Mesothelial cell of epicardium (in vitro differentiated cells): ENCODE results near the gene S100A14. TPM values are rescaled to one million over a fixed set of nuclear protein-coding genes. Genes with fewer than 3 reads are reported as not detected.
A peak's percentile ranks its signal among the peaks of the same experiment; 100 is the strongest.

ENCODE experiments used
- DNase-seq, 2 experiments: peaks; one replicate each; pipeline ENCODE4 v3.0.0; 2021; ENCODE audit warnings: low spot score in 2 of 2; ENCODE audit not compliant: unreplicated experiment in 2 of 2
- H3K27ac Mint-ChIP-seq: 2 replicates; pipeline ENCODE4 v1.8.0; 2021; ENCODE audit warnings: mixed read lengths
- H3K27me3 Mint-ChIP-seq: 2 replicates; pipeline ENCODE4 v1.8.0; 2021; ENCODE audit warnings: low read depth, mixed read lengths
- H3K36me3 Mint-ChIP-seq: 2 replicates; pipeline ENCODE4 v1.8.0; 2021; ENCODE audit warnings: mixed read lengths
- H3K4me1 Mint-ChIP-seq: 2 replicates; pipeline ENCODE4 v1.8.0; 2021; ENCODE audit warnings: mixed read lengths
- H3K4me3 Mint-ChIP-seq: 2 replicates; pipeline ENCODE4 v1.8.0; 2021; ENCODE audit warnings: mild to moderate bottlenecking, moderate library complexity, mixed read lengths
- H3K9me3 Mint-ChIP-seq: 2 replicates; pipeline ENCODE4 v1.8.0; 2021; ENCODE audit warnings: mixed read lengths
- total RNA-seq: library from RNA; stranded (reverse); gene quantifications from 3 replicates; pipeline ENCODE4 v1.2.1, GENCODE V29; 2021
- TF ChIP-seq, protein P1 (sequence below): fragments of 200-600 bp; sonication (generic); IDR thresholded peaks from one replicate; pipeline ENCODE4 v1.5.0; 2021; ENCODE audit warnings: antibody characterized with exemption; ENCODE audit not compliant: unreplicated experiment

S100A14 gene
- total RNA-seq, 1 donor from 2014 or later: 8.5 TPM

- TF ChIP-seq, protein P1, sequence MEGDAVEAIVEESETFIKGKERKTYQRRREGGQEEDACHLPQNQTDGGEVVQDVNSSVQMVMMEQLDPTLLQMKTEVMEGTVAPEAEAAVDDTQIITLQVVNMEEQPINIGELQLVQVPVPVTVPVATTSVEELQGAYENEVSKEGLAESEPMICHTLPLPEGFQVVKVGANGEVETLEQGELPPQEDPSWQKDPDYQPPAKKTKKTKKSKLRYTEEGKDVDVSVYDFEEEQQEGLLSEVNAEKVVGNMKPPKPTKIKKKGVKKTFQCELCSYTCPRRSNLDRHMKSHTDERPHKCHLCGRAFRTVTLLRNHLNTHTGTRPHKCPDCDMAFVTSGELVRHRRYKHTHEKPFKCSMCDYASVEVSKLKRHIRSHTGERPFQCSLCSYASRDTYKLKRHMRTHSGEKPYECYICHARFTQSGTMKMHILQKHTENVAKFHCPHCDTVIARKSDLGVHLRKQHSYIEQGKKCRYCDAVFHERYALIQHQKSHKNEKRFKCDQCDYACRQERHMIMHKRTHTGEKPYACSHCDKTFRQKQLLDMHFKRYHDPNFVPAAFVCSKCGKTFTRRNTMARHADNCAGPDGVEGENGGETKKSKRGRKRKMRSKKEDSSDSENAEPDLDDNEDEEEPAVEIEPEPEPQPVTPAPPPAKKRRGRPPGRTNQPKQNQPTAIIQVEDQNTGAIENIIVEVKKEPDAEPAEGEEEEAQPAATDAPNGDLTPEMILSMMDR: no peak
- no peaks in the 10 kb centered on the region for H3K27me3 Mint-ChIP-seq
- H3K27ac Mint-ChIP-seq: no peak overlapping the region
- no peak overlapping the region for H3K4me3 Mint-ChIP-seq
- H3K36me3 Mint-ChIP-seq: peaks cover 14% of the 10 kb centered on the region
- H3K4me1 Mint-ChIP-seq: no peaks in the 10 kb centered on the region
- DNase-seq: no peak
- H3K9me3 Mint-ChIP-seq: no peaks in the 10 kb centered on the region
These were observed 33.7 kb upstream of the S100A14 start for GRCh38 chr1:153649863-153650235.

DNA sequence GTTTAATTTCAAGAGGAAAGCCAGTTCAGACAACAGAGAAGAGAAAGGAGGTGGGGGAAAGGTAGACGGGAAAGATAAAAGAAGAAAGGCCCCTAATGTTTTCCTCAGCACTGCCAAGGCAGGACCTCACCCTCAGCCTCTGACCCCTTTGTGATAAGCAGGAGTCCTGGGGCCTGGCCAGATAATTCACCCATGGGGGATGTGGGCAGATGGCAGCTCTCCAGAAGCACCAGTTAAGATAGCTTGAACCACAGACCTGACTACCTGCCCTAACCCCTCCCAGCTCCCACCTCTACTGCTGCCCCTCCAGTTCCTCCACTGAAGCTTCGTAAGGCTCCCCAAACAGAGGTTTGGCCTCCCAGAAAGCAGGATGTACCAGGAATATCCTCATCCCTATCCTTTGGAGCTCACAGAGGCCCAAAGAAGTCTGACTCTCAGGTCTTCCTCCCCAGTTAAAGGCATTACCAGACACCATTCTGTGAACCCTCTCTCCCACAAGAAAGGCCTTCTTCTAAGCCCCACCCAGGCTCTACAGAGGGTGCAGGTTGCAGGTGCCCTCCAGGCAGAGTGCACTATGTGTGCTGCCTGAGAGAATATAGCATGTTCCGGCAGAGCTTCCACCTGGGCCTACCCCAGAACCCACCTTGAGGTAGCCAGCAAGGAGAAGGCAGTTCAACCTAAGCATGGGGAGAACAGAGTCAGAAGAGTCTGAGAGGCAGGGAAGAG, 33.2 kb upstream of the S100A14 start:
- DNase-seq: no peak
- Mint-ChIP-seq H3K27ac (no peak overlapping the region), H3K4me1 (no peaks in the 10 kb centered on the region), H3K9me3 (no peaks in the 10 kb centered on the region), H3K27me3 (no peaks in the 10 kb centered on the region), H3K36me3 (peaks cover 18% of the 10 kb centered on the region), H3K4me3 (no peak overlapping the region)
- TF ChIP-seq, protein P1: no peak

GRCh38 chr1:153648000-153648643, 32.0 kb upstream of the S100A14 start:
- H3K4me1 Mint-ChIP-seq: no peaks in the 10 kb centered on the region
- DNase-seq: no peak
- H3K27ac Mint-ChIP-seq: peak overlapping the region; percentile 73
- H3K27me3 Mint-ChIP-seq: no peaks in the 10 kb centered on the region
- H3K36me3 Mint-ChIP-seq: peaks cover 25% of the 10 kb centered on the region
- H3K4me3 Mint-ChIP-seq: no peak overlapping the region
- no peaks in the 10 kb centered on the region for H3K9me3 Mint-ChIP-seq
- TF ChIP-seq, protein P1: no peak

DNA sequence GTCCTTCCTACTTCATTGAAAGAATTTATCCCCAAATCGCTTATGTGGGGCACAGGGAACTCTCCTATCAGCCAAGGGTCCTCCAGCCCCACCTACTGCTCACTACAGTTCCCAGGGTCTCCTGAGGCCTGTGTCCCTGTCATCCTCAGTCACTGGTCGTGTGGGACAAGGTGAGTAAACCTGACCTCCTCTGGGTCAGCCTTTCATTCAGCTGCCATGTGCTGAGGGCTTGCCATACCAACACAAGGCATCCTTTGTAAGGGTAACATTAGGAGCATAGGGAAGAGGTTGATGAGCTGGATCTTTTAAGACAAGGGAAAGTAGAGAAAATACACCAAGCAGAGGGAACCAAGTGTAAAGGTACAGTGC, 31.2 kb upstream of the S100A14 start:
- no peaks in the 10 kb centered on the region for H3K9me3 Mint-ChIP-seq
- no peaks in the 10 kb centered on the region for H3K27me3 Mint-ChIP-seq
- no peak overlapping the region for H3K4me3 Mint-ChIP-seq
- no peaks in the 10 kb centered on the region for H3K4me1 Mint-ChIP-seq
- TF ChIP-seq, protein P1: no peak
- H3K27ac Mint-ChIP-seq: peak overlapping the region; percentile 87
- no peak for DNase-seq
- peaks cover 28% of the 10 kb centered on the region for H3K36me3 Mint-ChIP-seq

GRCh38 chr1:153646672-153647345, 30.7 kb upstream of the S100A14 start:
- H3K4me1 Mint-ChIP-seq: no peaks in the 10 kb centered on the region
- no peak for DNase-seq
- TF ChIP-seq, protein P1: no peak
- no peak overlapping the region for H3K4me3 Mint-ChIP-seq
- peak overlapping the region; percentile 87 for H3K27ac Mint-ChIP-seq
- no peaks in the 10 kb centered on the region for H3K9me3 Mint-ChIP-seq
- H3K27me3 Mint-ChIP-seq: no peaks in the 10 kb centered on the region
- peaks cover 31% of the 10 kb centered on the region for H3K36me3 Mint-ChIP-seq
